ENCODE results near the gene CORO2B.

CORO2B gene

GRCh38 chr15:68554721-68555678 lies 23.8 kb upstream of the CORO2B start:
- Histone ChIP-seq H3K4me3 (ENCODE audit: low read depth in 1 of 2, low read length in 2 of 2) (no peak overlapping the region), H3K27ac (ENCODE audit: low read length) (no peak overlapping the region), H3K4me2 (ENCODE audit: insufficient read depth, low read length) (no peak overlapping the region), H3K9ac (ENCODE audit: low read depth, low read length) (no peak overlapping the region), H3K9me3 (ENCODE audit: insufficient read depth, low read length, severe bottlenecking) (no peaks in the 10 kb centered on the region), H4K20me1 (ENCODE audit: insufficient read depth, low read length) (peaks cover 7% of the 10 kb centered on the region; the same call in 1 of the 2 replicates), H3K27me3 (ENCODE audit: insufficient read depth, low read length, poor library complexity) (peaks cover 11% of the 10 kb centered on the region), H3K79me2 (ENCODE audit: insufficient read depth, low read length) (no peaks in the 10 kb centered on the region), H2AFZ (ENCODE audit: low read depth, low read length) (no peak overlapping the region), H3K36me3 (ENCODE audit: insufficient read depth, low read length) (no peaks in the 10 kb centered on the region), H3K4me1 (ENCODE audit: insufficient read depth, low read length) (peaks cover 8% of the 10 kb centered on the region)
- ATAC-seq (ENCODE audit: insufficient read depth, low read depth) (no peak), DNase-seq (no peak)
- TF ChIP-seq EZH2 (IDR thresholded peaks at IDR 0.05; ENCODE audit: borderline replicate concordance, low read depth, low read length, severe bottlenecking) (no peak), CTCF (IDR thresholded peaks at IDR 0.05; ENCODE audit: borderline replicate concordance, extremely low read depth, low read length, poor library complexity, severe bottlenecking) (no peak)

- Histone ChIP-seq H3K4me1 (ENCODE audit: insufficient read depth, low read length) (peaks cover 9% of the 10 kb centered on the region), H3K9me3 (ENCODE audit: insufficient read depth, low read length, severe bottlenecking) (no peaks in the 10 kb centered on the region), H2AFZ (ENCODE audit: low read depth, low read length) (no peak overlapping the region), H3K27me3 (ENCODE audit: insufficient read depth, low read length, poor library complexity) (peaks cover 12% of the 10 kb centered on the region), H3K4me3 (ENCODE audit: low read depth in 1 of 2, low read length in 2 of 2) (no peak overlapping the region), H3K79me2 (ENCODE audit: insufficient read depth, low read length) (no peaks in the 10 kb centered on the region), H3K27ac (ENCODE audit: low read length) (no peak overlapping the region), H3K9ac (ENCODE audit: low read depth, low read length) (no peak overlapping the region), H4K20me1 (ENCODE audit: insufficient read depth, low read length) (peaks cover 6% of the 10 kb centered on the region; the same call in 1 of the 2 replicates), H3K36me3 (ENCODE audit: insufficient read depth, low read length) (no peaks in the 10 kb centered on the region), H3K4me2 (ENCODE audit: insufficient read depth, low read length) (no peak overlapping the region)
- TF ChIP-seq EZH2 (IDR thresholded peaks at IDR 0.05; ENCODE audit: borderline replicate concordance, low read depth, low read length, severe bottlenecking), result no peak
- no peak for TF ChIP-seq CTCF (IDR thresholded peaks at IDR 0.05; ENCODE audit: borderline replicate concordance, extremely low read depth, low read length, poor library complexity, severe bottlenecking)
- ATAC-seq (ENCODE audit: insufficient read depth, low read depth) (no peak), DNase-seq (no peak)
Measured at GRCh38 chr15:68555679-68556037, 23.1 kb upstream of the CORO2B start.

- H3K4me1 ChIP-seq (ENCODE audit: insufficient read depth, low read length), result peaks cover 9% of the 10 kb centered on the region
- no peaks in the 10 kb centered on the region for H3K36me3 ChIP-seq (ENCODE audit: insufficient read depth, low read length)
- H3K9me3 ChIP-seq (ENCODE audit: insufficient read depth, low read length, severe bottlenecking), result no peaks in the 10 kb centered on the region
- no peak for DNase-seq
- no peaks in the 10 kb centered on the region for H3K79me2 ChIP-seq (ENCODE audit: insufficient read depth, low read length)
- H4K20me1 ChIP-seq (ENCODE audit: insufficient read depth, low read length), result peaks cover 3% of the 10 kb centered on the region; the same call in 1 of the 2 replicates
- H2AFZ ChIP-seq (ENCODE audit: low read depth, low read length), result no peak overlapping the region
- ATAC-seq (ENCODE audit: insufficient read depth, low read depth), result no peak
- no peak overlapping the region for H3K27ac ChIP-seq (ENCODE audit: low read length)
- H3K9ac ChIP-seq (ENCODE audit: low read depth, low read length), result no peak overlapping the region
- H3K27me3 ChIP-seq (ENCODE audit: insufficient read depth, low read length, poor library complexity), result peaks cover 12% of the 10 kb centered on the region
- H3K4me3 ChIP-seq (ENCODE audit: low read depth in 1 of 2, low read length in 2 of 2), result no peak overlapping the region
- TF ChIP-seq CTCF (IDR thresholded peaks at IDR 0.05; ENCODE audit: borderline replicate concordance, extremely low read depth, low read length, poor library complexity, severe bottlenecking) (no peak), EZH2 (IDR thresholded peaks at IDR 0.05; ENCODE audit: borderline replicate concordance, low read depth, low read length, severe bottlenecking) (no peak)
- no peak overlapping the region for H3K4me2 ChIP-seq (ENCODE audit: insufficient read depth, low read length)
Measured at GRCh38 chr15:68556139-68556990, 22.4 kb upstream of the CORO2B start.

Measured in DND-41 (cell line).